Hepatic stellate cell (primary cell): ENCODE measurements around the gene SEC22A.
A peak's percentile ranks its signal among the peaks of the same experiment; 100 is the strongest.
"Not testable (repeated sequence)": the region's sequence is repeated elsewhere in the genome, so short reads cannot be mapped to it uniquely, and the experiment has no call there.

Experiments used
- DNase-seq: peaks from one replicate; pipeline ENCODE4 v3.0.0; 2011; ENCODE audit warnings: low spot score

SEC22A gene

GRCh38 chr3:123180791-123181190 is 21.0 kb upstream of the SEC22A start:
- DNase-seq: no peak

DNA sequence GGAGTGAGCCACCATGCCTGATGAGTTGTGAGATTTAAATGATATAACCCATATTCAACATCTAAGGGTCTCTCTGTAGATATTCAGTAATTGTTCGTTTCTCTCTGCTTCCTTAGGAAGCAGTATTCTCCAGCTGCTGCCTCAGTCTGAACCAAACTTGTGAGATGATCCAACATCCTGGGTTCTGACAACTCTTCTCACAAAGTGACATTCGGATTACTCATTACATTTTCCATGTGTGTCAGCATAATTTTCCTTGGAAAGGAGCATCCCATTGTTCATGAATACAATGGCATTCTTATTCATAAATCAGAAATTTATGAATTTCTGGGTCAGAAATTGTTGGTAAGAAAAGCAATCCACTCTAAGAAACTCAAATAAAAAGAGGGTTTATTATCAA is 15.0 kb upstream of the SEC22A start:
- no peak for DNase-seq

GRCh38 chr3:123188058-123188457 is 13.7 kb upstream of the SEC22A start:
- DNase-seq: no peak

DNA sequence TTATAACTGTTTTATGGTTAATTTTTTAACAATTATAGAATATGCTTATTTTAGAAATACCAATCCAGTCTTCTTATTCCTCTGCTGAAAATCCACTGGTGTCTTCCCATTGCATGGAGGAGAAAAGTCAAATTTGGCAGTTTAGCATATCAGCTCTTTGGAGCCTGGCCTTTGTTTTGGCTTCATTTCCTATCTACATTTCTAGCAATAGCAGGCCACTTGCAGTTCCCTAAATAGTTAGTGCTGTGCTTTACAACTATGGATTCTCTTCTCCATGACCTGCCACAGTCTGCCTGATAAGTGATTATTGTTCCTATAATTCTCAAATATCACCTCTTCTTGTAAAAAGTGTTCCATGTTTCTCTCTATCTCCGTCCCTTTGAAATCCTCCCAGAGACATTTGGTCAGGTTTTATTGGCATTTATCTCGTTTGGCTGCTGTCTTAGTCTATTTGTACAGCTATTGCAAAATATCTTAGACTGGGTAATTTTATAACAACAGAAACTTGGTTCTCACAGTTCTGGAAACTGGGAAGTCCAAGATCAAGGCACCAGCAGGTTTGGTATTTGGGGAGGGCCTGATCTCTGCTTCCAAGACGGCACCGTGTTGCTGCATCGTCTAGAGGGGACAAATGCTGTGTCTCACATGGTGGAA is 8.2 kb upstream of the SEC22A start:
- no peak for DNase-seq

DNA sequence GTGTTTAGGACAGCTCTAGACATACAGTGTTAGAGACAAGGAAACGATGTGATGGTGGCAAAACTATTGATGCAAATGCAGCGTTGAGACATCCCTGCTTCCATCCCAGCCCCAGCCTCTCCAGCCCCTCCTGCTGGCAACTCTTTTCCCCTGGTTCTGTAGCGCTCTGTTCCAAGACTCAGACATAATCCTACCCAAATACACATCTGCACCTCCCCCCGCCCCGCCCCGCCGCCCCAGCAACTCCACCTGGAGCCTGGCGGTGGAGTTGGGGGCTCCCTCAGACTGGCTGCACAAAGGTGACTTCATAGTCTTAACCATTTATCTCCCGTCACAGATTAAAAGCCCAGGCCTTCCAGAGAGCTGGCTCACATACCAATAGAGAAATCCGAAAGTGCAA is 7.2 kb upstream of the SEC22A start:
- peak; percentile 9 for DNase-seq

- DNase-seq: no peak
Measured at GRCh38 chr3:123198372-123198771, 3.4 kb upstream of the SEC22A start.

- no peak for DNase-seq
Measured at GRCh38 chr3:123201223-123201556, 553 bp upstream of the SEC22A start.

- peak; percentile 14 for DNase-seq
Measured at GRCh38 chr3:123202451-123202850, 708 bp downstream of the SEC22A start.

DNA sequence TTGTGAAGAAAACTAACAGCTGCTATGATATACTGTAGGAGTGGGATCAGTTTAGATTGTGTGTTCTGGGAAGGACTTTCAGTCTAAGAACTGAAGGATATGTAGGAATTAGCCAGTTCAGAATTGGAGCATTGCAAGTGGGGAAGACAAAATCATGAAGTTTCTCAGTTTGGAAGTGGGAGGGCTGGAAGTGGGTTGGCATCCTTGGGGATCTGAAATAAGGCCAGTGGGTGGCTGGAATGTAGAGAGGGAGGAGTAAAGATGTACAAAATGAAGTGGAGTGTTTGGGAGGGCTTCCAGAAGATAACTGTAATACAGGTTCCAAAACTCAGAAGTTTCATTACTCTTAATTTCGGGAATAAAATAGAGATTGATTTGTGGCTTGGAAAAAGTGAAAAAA is 17.2 kb downstream of the SEC22A start:
- DNase-seq: no peak

- not testable (repeated sequence) for DNase-seq
Measured at GRCh38 chr3:123221369-123221768, 19.6 kb downstream of the SEC22A start.

- DNase-seq: no peak
Measured at GRCh38 chr3:123225016-123225415, 23.3 kb downstream of the SEC22A start.

GRCh38 chr3:123226549-123226948 is 24.8 kb downstream of the SEC22A start:
- no peak for DNase-seq

GRCh38 chr3:123229145-123229544 is 27.4 kb downstream of the SEC22A start:
- DNase-seq: no peak

GRCh38 chr3:123236902-123237301 is 35.2 kb downstream of the SEC22A start:
- no peak for DNase-seq

DNA sequence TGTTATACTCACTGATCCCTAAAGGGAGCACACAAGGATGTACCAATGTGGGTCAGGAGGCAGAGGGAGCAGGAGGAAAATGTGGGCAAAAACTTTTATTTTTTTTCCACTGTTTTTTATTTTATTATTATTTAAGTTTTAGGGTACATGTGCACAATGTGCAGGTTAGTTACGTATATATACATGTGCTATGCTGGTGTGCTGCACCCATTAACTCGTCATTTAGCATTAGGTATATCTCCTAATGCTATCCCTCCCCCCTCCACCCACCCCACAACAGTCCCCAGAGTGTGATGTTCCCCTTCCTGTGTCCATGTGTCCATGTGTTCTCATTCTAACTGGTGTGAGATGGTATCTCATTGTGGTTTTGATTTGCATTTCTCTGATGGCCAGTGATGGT is 37.4 kb downstream of the SEC22A start:
- not testable (repeated sequence) for DNase-seq

DNA sequence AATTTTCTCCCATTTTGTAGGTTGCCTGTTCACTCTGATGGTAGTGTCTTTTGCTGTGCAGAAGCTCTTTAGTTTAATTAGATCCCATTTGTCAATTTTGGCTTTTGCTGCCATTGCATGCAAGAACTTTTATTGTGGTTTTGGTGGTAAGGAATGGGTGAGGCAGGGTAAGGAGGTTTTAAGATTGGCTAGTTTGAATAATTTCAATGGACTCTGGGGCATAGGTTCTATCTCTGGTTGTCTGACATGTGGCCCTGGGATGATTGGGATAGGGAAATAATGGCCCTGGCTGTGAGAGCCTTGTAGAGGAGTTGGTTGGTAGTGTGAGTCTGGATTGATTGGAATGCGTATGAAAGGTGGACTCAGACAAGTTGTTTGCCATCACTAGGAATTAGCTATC is 38.0 kb downstream of the SEC22A start:
- DNase-seq: no peak

- no peak for DNase-seq
Measured at GRCh38 chr3:123244128-123244527, 42.4 kb downstream of the SEC22A start.

DNA sequence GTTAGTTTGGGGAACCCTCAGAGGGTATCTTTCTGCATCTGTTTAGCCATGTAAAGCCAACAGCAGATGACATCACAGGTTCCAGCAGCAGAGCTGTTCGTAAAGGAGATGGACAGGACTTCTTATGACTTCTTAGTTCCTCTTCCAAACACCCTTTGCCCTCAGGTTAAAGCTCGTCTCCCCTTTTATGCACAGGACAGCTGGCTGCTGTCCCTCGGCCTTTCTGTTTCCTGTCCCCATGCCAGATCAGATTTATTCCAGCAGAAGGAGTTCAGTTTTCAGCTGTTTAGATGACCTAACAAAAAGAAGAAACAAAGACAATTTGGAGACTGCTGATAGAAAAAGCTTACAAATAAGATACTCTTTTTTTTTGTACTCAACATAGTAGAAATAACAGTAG is 45.1 kb downstream of the SEC22A start:
- DNase-seq: no peak

DNA sequence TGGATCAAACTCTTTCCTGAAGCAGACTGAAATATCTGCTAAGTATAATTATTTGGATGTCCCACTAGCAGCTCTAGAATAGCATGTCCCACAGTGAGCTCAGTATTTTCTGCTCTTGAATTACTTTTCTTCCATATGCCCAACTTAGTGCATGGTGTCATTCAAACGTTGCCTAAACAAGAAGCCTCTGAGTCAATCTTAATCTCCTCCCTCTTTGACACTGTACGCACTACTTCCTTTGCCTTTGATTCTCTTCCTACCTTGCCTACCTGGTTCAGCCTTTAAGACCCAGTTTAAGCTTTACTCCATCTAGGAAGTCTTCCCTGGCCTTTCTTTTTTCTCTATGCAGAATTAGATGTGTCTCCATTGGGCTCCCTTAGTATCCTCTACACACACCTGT is 54.5 kb downstream of the SEC22A start:
- DNase-seq: no peak

GRCh38 chr3:123258359-123258758 is 56.6 kb downstream of the SEC22A start:
- DNase-seq: no peak

DNA sequence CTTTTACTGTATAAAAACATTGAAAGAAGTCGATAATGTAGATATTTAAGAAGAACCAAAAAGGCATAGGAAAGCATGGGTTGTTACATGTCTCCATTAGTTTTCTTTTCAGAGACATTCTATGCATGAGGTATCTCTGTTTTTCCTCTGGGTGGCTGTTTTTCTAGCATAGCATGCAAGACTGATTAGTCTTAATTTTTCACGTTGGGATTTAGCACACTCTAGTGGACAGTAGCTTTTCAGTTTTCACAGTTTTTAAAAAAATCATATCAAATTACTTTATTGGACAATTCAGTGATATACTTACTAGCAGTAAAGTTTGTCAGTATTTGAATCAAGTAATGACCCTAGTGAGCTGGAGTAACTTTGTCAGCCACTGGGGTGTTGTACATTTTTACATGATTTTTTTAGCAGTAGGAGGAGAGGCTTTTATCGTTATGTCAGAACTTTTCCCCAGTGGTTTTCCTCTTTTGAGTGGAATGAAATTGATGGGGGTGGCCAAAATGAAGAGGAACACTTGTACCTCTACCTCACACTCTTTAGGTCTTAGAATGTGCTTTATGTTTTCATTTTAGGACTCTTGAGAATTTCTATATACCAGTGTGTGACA is 57.2 kb downstream of the SEC22A start:
- DNase-seq: peak; percentile 27

DNA sequence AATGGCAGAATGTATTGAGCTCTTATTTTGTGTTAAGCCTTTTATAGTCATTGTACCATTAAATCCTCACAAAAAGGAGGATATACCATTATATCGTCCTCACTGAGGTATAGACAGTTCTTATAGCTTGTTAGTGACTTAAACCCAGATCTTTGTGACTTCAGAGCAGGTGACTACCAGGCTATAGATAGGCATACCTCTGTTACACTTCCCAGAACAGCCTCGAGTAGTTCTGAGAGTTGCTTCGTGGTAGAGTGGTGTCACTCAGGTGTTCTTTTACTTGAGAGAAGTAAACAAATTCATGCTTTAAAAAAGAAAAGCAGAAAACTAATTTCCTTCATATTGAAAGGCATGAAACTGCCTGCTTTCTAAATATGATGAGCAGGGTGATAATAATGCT is 59.9 kb downstream of the SEC22A start:
- no peak for DNase-seq

DNA sequence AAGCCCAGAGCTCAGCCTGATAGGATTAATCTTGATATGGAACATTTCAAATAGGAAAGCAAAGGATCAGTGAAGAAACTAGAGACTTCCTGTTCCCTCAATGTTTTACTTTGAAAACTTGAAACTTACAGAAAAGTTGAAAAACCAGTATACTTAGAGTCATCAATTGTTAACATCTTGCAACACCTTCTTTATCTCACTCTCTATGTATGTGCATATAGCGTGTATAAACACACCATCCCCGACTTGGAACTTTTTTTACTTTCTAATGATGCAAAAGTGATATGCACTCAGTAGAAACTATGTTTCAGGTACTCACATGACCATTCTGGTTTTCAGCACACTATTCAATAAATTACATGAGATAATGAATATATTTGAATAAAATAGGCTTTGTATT is 60.5 kb downstream of the SEC22A start:
- DNase-seq: no peak

GRCh38 chr3:123262868-123263267 is 61.1 kb downstream of the SEC22A start:
- DNase-seq: no peak
